Mesendoderm (in vitro differentiated cells): Measurements from ENCODE around the gene MMP17.
A peak's percentile ranks its signal among the peaks of the same experiment; 100 is the strongest.
"Not testable (repeated sequence)": the region's sequence is repeated elsewhere in the genome, so short reads cannot be mapped to it uniquely, and the experiment has no call there.

Experiments used
- DNase-seq: peaks from one replicate; pipeline ENCODE4 v3.0.0; 2013
- H2AK5ac ChIP-seq: 2 replicates; pipeline ENCODE4 v1.6.1; 2013; ENCODE audit warnings: low read length, inconsistent platforms
- H2BK120ac ChIP-seq: 2 replicates; pipeline ENCODE4 v1.6.1; 2013; ENCODE audit warnings: low read depth, mild to moderate bottlenecking, low read length, moderate library complexity, mixed read lengths
- H2BK15ac ChIP-seq: replicated peaks from 2 replicates; pipeline ENCODE4 v1.6.1; 2013; ENCODE audit warnings: low read depth, mild to moderate bottlenecking, moderate library complexity
- H2BK5ac ChIP-seq: 2 replicates; pipeline ENCODE4 v1.6.1; 2013; ENCODE audit warnings: low read length, inconsistent platforms
- H3K18ac ChIP-seq: 2 replicates; pipeline ENCODE4 v1.6.1; 2013; ENCODE audit warnings: mild to moderate bottlenecking, low read length, mixed read lengths
- H3K23ac ChIP-seq: one replicate; pipeline ENCODE4 v1.6.1; 2013; ENCODE audit warnings: low read length
- H3K27ac ChIP-seq: 2 replicates; pipeline ENCODE4 v1.5.1; 2013; ENCODE audit warnings: low read depth, mild to moderate bottlenecking, inconsistent platforms, low read length, moderate library complexity
- H3K27me3 ChIP-seq: 2 replicates; pipeline ENCODE4 v1.6.1; 2013; ENCODE audit warnings: low read length, control low read depth, mild to moderate bottlenecking, inconsistent platforms; ENCODE audit not compliant: insufficient read depth, poor library complexity
- H3K36me3 ChIP-seq: 2 replicates; pipeline ENCODE4 v1.6.1; 2013; ENCODE audit warnings: low read length, inconsistent platforms; ENCODE audit not compliant: control insufficient read depth, insufficient read depth
- H3K4ac ChIP-seq: one replicate; pipeline ENCODE4 v1.6.1; 2013; ENCODE audit warnings: low read depth, mild to moderate bottlenecking, low read length, moderate library complexity
- H3K4me1 ChIP-seq: 2 replicates; pipeline ENCODE4 v1.6.1; 2013; ENCODE audit warnings: low read depth, low read length, inconsistent platforms; ENCODE audit not compliant: control insufficient read depth
- H3K4me2 ChIP-seq: 2 replicates; pipeline ENCODE4 v1.6.1; 2013; ENCODE audit warnings: low read length
- H3K4me3 ChIP-seq: 2 replicates; pipeline ENCODE4 v1.5.1; 2013; ENCODE audit warnings: mild to moderate bottlenecking, low read length
- H3K56ac ChIP-seq: one replicate; pipeline ENCODE4 v1.6.1; 2013; ENCODE audit warnings: low read length
- H3K79me1 ChIP-seq: 2 replicates; pipeline ENCODE4 v1.6.1; 2013; ENCODE audit warnings: low read length, inconsistent platforms
- H3K79me2 ChIP-seq: 2 replicates; pipeline ENCODE4 v1.6.1; 2013; ENCODE audit warnings: mild to moderate bottlenecking, low read length; ENCODE audit not compliant: control insufficient read depth, insufficient read depth
- H3K9ac ChIP-seq: 2 replicates; pipeline ENCODE4 v1.6.1; 2013; ENCODE audit warnings: low read length, inconsistent platforms
- H4K5ac ChIP-seq: one replicate; pipeline ENCODE4 v1.6.1; 2013; ENCODE audit warnings: low read length
- H4K8ac ChIP-seq: one replicate; pipeline ENCODE4 v1.6.1; 2013; ENCODE audit warnings: low read depth, mild to moderate bottlenecking, control low read depth, low read length, moderate library complexity
- WGBS: extraction: QIAGEN DNeasy Blood & Tissue Kit; methylation state at CpG from one replicate; pipeline ENCODE4 v1.1.7; 2013; ENCODE audit warnings: low lambda C conversion rate, missing lambda C conversion rate; ENCODE audit not compliant: insufficient coverage; ENCODE audit errors: extremely low coverage; 5-methylcytosine and 5-hydroxymethylcytosine counted together

MMP17 gene

DNA sequence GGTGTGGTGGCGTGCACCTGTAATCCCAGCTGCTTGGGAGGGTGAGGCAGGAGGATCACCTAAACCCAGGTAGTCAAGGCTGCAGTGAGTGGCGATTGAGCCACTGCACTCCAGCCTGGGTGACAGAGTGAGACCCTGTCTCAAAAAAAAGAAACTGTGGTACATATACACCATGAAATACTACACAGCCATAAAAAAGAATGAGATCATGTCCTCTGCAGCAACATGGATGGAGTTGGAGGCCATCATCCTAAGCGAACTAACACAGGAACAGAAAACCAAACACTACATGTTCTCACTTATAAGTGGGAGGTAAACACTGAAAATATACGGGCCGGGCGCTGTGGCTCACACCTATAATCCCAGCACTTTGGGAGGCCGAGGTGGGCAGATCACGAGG is 63.5 kb downstream of the MMP17 start:
- H3K79me1 ChIP-seq, H3K56ac ChIP-seq, H3K4me2 ChIP-seq, H3K23ac ChIP-seq, H3K36me3 ChIP-seq, H3K4ac ChIP-seq, H3K4me1 ChIP-seq, H2BK5ac ChIP-seq, H2BK120ac ChIP-seq, H2BK15ac ChIP-seq, H3K27me3 ChIP-seq, H4K8ac ChIP-seq, H3K79me2 ChIP-seq, H3K4me3 ChIP-seq, DNase-seq, H3K9ac ChIP-seq, H4K5ac ChIP-seq, H3K27ac ChIP-seq, H3K18ac ChIP-seq, H2AK5ac ChIP-seq: not testable (repeated sequence)
- WGBS: no CpG with 5 or more reads among the region's 8 CpGs

DNA sequence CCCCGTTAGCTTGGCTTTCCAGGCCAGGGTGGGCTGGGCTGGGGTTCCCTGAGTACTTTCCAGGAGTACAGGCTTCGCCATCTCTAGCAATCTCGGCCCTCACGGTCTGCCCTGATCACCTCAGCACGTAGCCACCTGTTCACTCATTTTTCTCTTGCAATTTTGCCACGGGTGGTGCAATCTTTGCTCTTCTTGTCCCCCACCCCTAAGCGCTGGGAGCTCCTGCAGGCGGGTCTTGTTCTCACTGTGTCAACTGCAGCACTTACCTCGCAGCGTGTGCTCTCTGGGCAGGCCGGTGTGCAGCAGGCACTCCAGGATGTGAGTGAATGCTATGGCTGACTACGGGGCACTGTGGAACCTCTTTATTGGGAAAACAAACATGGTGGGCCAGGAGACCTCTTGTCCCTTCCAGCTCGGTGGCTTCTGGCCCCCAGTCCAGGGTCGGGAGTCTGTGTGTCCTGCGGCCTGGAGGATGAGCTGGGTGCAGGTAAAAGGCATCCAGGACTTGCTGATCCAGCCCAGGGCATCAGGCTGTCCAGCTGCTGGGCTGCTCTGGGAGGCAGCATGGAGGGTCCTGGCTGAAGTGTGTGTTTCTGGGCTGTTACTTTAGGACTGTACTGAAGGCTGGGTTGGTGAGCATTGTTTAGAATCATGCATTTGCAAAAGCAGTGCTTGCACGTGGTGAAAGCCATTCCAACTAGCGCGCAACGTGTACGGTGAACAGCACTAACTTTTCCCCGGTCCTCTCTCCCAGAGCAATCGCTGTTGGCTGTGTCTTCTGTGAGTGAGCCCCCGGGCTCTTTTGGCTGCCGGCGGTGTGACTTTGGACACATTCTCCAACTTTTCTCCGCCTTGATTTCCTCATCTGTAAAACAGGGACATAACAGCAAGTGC is 64.8 kb downstream of the MMP17 start:
- H2BK5ac ChIP-seq: no peak overlapping the region
- no peaks in the 10 kb centered on the region for H3K27me3 ChIP-seq
- no peak overlapping the region for H3K4me2 ChIP-seq
- DNase-seq: no peak
- H3K4me1 ChIP-seq: peaks cover 2% of the 10 kb centered on the region
- no peaks in the 10 kb centered on the region for H3K36me3 ChIP-seq
- no peak overlapping the region for H2AK5ac ChIP-seq
- H4K5ac ChIP-seq: no peak overlapping the region
- no peak overlapping the region for H3K9ac ChIP-seq
- no peak overlapping the region for H3K18ac ChIP-seq
- no peak overlapping the region for H3K56ac ChIP-seq
- H3K23ac ChIP-seq: no peak overlapping the region
- no peak overlapping the region for H2BK15ac ChIP-seq
- peaks cover 8% of the 10 kb centered on the region for H3K79me1 ChIP-seq
- no peak overlapping the region for H3K27ac ChIP-seq
- WGBS: no CpG with 5 or more reads among the region's 26 CpGs
- no peak overlapping the region for H4K8ac ChIP-seq
- H3K4me3 ChIP-seq: no peak overlapping the region
- peaks cover 4% of the 10 kb centered on the region for H3K79me2 ChIP-seq
- no peak overlapping the region for H3K4ac ChIP-seq
- H2BK120ac ChIP-seq: no peak overlapping the region

- Histone ChIP-seq H3K4me1 (peaks cover 2% of the 10 kb centered on the region), H3K4me3 (no peak overlapping the region), H3K4me2 (no peak overlapping the region), H2BK120ac (no peak overlapping the region), H3K4ac (no peak overlapping the region), H3K27ac (no peak overlapping the region), H3K79me1 (peaks cover 9% of the 10 kb centered on the region), H4K8ac (no peak overlapping the region), H2BK5ac (no peak overlapping the region), H2AK5ac (no peak overlapping the region), H3K79me2 (peaks cover 4% of the 10 kb centered on the region), H3K9ac (no peak overlapping the region), H2BK15ac (no peak overlapping the region), H4K5ac (no peak overlapping the region), H3K27me3 (no peaks in the 10 kb centered on the region), H3K56ac (peak overlapping the region; percentile 49), H3K18ac (no peak overlapping the region), H3K36me3 (no peaks in the 10 kb centered on the region), H3K23ac (no peak overlapping the region)
- DNase-seq: no peak
- 100% methylated on average over 2 of the region's 19 CpGs for WGBS
Measured at GRCh38 chr12:131893605-131894312, 65.6 kb downstream of the MMP17 start.

GRCh38 chr12:131894313-131894860 is 66.2 kb downstream of the MMP17 start, which contains the start of gene ULK1:
TSS of gene ULK1 (plus strand) at chr12:131894622. CDS start at chr12:131895002, 380 bp downstream.
- H3K36me3 ChIP-seq: no peaks in the 10 kb centered on the region
- H3K23ac ChIP-seq: no peak within 1 kb of the TSS
- no peak within 1 kb of the TSS for H4K8ac ChIP-seq
- peak within 1 kb of the TSS; percentile 85 for H3K9ac ChIP-seq
- peak within 1 kb of the TSS; percentile 89 for H3K4ac ChIP-seq
- peak within 1 kb of the TSS; percentile 93 for H3K18ac ChIP-seq
- H3K27ac ChIP-seq: no peak within 1 kb of the TSS
- H2BK120ac ChIP-seq: peak within 1 kb of the TSS; percentile 39
- H3K56ac ChIP-seq: peak within 1 kb of the TSS; percentile 85
- DNase-seq: peak; percentile 94
- peak within 1 kb of the TSS; percentile 91 for H3K4me2 ChIP-seq
- no peaks in the 10 kb centered on the region for H3K27me3 ChIP-seq
- H3K79me2 ChIP-seq: peaks cover 4% of the 10 kb centered on the region
- H4K5ac ChIP-seq: no peak within 1 kb of the TSS
- peak within 1 kb of the TSS; percentile 72 for H3K4me3 ChIP-seq
- H2BK5ac ChIP-seq: no peak within 1 kb of the TSS
- H2AK5ac ChIP-seq: no peak within 1 kb of the TSS
- peaks cover 9% of the 10 kb centered on the region for H3K79me1 ChIP-seq
- WGBS: no CpG with 5 or more reads among the region's 64 CpGs
- H2BK15ac ChIP-seq: no peak within 1 kb of the TSS
- no peaks in the 10 kb centered on the region for H3K4me1 ChIP-seq

DNA sequence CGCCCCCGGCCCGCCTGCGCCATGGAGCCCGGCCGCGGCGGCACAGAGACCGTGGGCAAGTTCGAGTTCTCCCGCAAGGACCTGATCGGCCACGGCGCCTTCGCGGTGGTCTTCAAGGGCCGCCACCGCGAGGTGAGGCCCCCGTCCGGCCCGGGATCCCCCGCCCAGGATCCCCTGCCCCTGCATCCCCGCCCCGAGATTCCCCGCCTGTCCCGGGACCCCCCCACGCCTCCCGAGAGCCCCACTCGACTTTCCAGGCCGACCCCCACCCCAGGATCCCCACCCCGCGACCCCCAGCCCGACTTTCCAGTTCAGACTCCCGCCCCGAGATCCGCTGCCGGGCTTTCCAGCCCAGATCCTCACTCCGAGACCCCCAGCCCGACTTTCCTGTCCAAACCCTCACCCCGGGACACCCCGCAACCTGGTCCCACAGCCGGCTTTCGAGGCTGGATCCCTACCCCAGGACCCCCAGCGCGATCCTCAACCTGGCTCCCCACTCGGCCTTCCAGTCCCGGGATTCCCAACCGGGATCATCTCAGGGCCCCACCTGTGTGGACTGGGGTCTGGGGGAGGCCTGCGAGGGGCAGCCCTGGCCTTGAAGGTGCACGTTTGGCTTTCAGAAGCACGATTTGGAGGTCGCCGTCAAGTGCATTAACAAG is 66.9 kb downstream of the MMP17 start:
- DNase-seq: no peak
- H3K27ac ChIP-seq: no peak overlapping the region

More for the DNA sequence above, 66.9 kb downstream of the MMP17 start:
- H2BK120ac ChIP-seq: peak overlapping the region; percentile 39
- H3K18ac ChIP-seq: peak overlapping the region; percentile 93
- no CpG with 5 or more reads among the region's 54 CpGs for WGBS
- H3K36me3 ChIP-seq: no peaks in the 10 kb centered on the region
- no peak overlapping the region for H2AK5ac ChIP-seq
- peaks cover 9% of the 10 kb centered on the region for H3K79me1 ChIP-seq
- peak overlapping the region; percentile 89 for H3K4ac ChIP-seq
- H4K5ac ChIP-seq: no peak overlapping the region
- H2BK15ac ChIP-seq: no peak overlapping the region
- peaks cover 4% of the 10 kb centered on the region for H3K79me2 ChIP-seq
- H3K4me1 ChIP-seq: no peaks in the 10 kb centered on the region
- peak overlapping the region; percentile 80 for H3K9ac ChIP-seq
- H4K8ac ChIP-seq: no peak overlapping the region
- H3K27me3 ChIP-seq: no peaks in the 10 kb centered on the region
- H3K56ac ChIP-seq: peak overlapping the region; percentile 84
- H3K23ac ChIP-seq: no peak overlapping the region
- H3K4me2 ChIP-seq: peak overlapping the region; percentile 91
- H2BK5ac ChIP-seq: no peak overlapping the region
- H3K4me3 ChIP-seq: peak overlapping the region; percentile 48
